ENCODE measurements around the gene RTEL1. TPM values are rescaled to one million over a fixed set of nuclear protein-coding genes. Genes with fewer than 3 reads are reported as not detected.

Gene RTEL1
- total and polyA plus RNA-seq, 9 of the 15 experiments (the other 6 are each of a cell fraction or from before 2014, with no cell fraction given) = 0.36 to 61.0 (median 17.9) TPM

- TF ChIP-seq RREB1 (CRISPR knock-in tag; IDR thresholded peaks at IDR 0.05) (0 out of 2 replicates have a peak, but pooled peaks have one; percentile 29), FOXM1 (IDR thresholded peaks at IDR 0.05; ENCODE audit: low read depth) (no peak), FOXM1 (CRISPR knock-in tag; IDR thresholded peaks at IDR 0.05; ENCODE audit: low read depth) (no peak)
Observed at GRCh38 chr20:63657937-63658748, at the start of gene RTEL1 (continued).
